ENCODE data around the gene CDH12. TPM values are rescaled to one million over a fixed set of nuclear protein-coding genes. Genes with fewer than 3 reads are reported as not detected.

The CDH12 gene
- total and polyA plus RNA-seq, 2 donors (not counting 3 experiments of a cell fraction or from before 2014, with no cell fraction given) = 0.03 TPM; not detected in 1

DNA sequence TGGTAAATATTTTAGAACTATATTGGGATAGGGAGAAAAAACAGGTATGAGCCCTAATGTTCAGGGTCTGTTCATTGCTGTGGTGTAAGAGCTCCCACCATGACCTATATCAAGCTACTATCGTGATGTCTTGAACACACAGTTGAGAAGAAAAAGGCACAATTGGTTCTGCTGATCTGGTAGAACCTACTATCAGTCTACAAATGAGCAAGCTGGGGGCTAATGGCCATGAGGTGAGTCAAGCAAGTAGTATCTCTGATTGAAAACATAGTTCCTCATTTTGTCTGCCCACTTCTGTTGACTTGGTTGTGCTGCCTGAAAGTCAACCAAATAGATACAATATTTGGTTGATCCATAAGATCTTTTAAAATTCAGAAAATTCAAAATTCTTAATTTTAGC lies 1026.3 kb downstream of the CDH12 start:
- Histone ChIP-seq H3K4me3 (replicated peaks in 1 of 3; ENCODE audit: insufficient read depth in 1 of 3, low read depth in 1 of 3, low read length in 3 of 3) (no peak overlapping the region), H3K4me1 (ENCODE audit: control insufficient read depth, extremely low read depth, insufficient read depth, low read length) (peaks cover 22% of the 10 kb centered on the region), H2AFZ (ENCODE audit: low read depth, low read length) (no peak overlapping the region), H3K4me2 (ENCODE audit: insufficient read depth, low read length) (no peak overlapping the region), H3K79me2 (ENCODE audit: control insufficient read depth, insufficient read depth, low read length) (no peaks in the 10 kb centered on the region), H3K27ac (ENCODE audit: insufficient read depth, low read depth, low read length) (no peak overlapping the region), H4K20me1 (replicated peaks; ENCODE audit: control insufficient read depth, extremely low read depth, insufficient read depth, low read length) (no peaks in the 10 kb centered on the region), H3K27me3 (ENCODE audit: control insufficient read depth in 2 of 2, insufficient read depth in 2 of 2, low read length in 2 of 2) (no peaks in the 10 kb centered on the region), H3K36me3 (ENCODE audit: control insufficient read depth in 2 of 2, extremely low read depth in 1 of 2, insufficient read depth in 2 of 2, low read length in 2 of 2) (no peaks in the 10 kb centered on the region), H3K9me3 (replicated peaks; ENCODE audit: control insufficient read depth, insufficient read depth, low read length) (no peaks in the 10 kb centered on the region), H3K9me1 (replicated peaks; ENCODE audit: control insufficient read depth, extremely low read depth, insufficient read depth, low read length) (no peaks in the 10 kb centered on the region), H3K9ac (replicated peaks; ENCODE audit: extremely low read depth, insufficient read depth, low read length) (no peak overlapping the region)
- DNase-seq (ENCODE audit: low read depth, low spot score) (no peak), FAIRE-seq (no peak)
- no TSS peak for BruUV-seq (replicated peaks)
- CTCF ChIA-PET = no interaction called here
- POLR2A ChIA-PET = no interaction called here
- intact Hi-C loops (cut with micrococcal nuclease) (no loop called here), dilution Hi-C loops (cut with MboI; ENCODE audit: extremely low pct_ligation_motif_present, low sequenced_read_pairs) (no loop called here)
- TF ChIP-seq, protein P1, sequence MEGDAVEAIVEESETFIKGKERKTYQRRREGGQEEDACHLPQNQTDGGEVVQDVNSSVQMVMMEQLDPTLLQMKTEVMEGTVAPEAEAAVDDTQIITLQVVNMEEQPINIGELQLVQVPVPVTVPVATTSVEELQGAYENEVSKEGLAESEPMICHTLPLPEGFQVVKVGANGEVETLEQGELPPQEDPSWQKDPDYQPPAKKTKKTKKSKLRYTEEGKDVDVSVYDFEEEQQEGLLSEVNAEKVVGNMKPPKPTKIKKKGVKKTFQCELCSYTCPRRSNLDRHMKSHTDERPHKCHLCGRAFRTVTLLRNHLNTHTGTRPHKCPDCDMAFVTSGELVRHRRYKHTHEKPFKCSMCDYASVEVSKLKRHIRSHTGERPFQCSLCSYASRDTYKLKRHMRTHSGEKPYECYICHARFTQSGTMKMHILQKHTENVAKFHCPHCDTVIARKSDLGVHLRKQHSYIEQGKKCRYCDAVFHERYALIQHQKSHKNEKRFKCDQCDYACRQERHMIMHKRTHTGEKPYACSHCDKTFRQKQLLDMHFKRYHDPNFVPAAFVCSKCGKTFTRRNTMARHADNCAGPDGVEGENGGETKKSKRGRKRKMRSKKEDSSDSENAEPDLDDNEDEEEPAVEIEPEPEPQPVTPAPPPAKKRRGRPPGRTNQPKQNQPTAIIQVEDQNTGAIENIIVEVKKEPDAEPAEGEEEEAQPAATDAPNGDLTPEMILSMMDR (IDR thresholded peaks at IDR 0.05; ENCODE audit: extremely low read depth in 1 of 2, insufficient read depth in 1 of 2, low read depth in 1 of 2, low read length in 2 of 2) = no peak
- TF ChIP-seq FOS (IDR thresholded peaks at IDR 0.05; ENCODE audit: borderline replicate concordance, insufficient read depth, low read length) = no peak
- no peak for TF ChIP-seq MYC (IDR thresholded peaks at IDR 0.05; ENCODE audit: low read depth, low read length)
- TF ChIP-seq, protein P2, sequence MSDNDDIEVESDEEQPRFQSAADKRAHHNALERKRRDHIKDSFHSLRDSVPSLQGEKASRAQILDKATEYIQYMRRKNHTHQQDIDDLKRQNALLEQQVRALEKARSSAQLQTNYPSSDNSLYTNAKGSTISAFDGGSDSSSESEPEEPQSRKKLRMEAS (IDR thresholded peaks at IDR 0.05; ENCODE audit: insufficient read depth, insufficient read length) = no peak
- TF ChIP-seq POLR2A (IDR thresholded peaks at IDR 0.05; ENCODE audit: low read depth, low read length) = no peak
- TF ChIP-seq POLR2AphosphoS5 (IDR thresholded peaks at IDR 0.05; ENCODE audit: insufficient read depth, low read depth, low read length) = no peak
- no peak for TF ChIP-seq EZH2 (IDR thresholded peaks at IDR 0.05; ENCODE audit: borderline replicate concordance, low read depth, low read length, severe bottlenecking)

Measured in endothelial cell of umbilical vein (primary cell).